BLaER1 treated with 17β-estradiol and CSF1 and Interleukin-3, amounts not matched to agents 10 nM and 100 nM (cell line): ENCODE measurements around the gene KAT8.

Experiments used
- H3K27ac ChIP-seq, 11 experiments: shearing (Covaris generic); formaldehyde crosslinking; 2 replicates each; pipeline ENCODE4 v1.8.1; 2022
- H3K27me3 ChIP-seq, 11 experiments: shearing (Covaris generic); formaldehyde crosslinking; 2 replicates each; pipeline ENCODE4 v1.8.1; 2022
- H3K36me3 ChIP-seq, 11 experiments: shearing (Covaris generic); formaldehyde crosslinking; 2 replicates each; pipeline ENCODE4 v1.8.1; 2022
- H3K4me1 ChIP-seq, 10 experiments: shearing (Covaris generic); formaldehyde crosslinking; 2 replicates each; pipeline ENCODE4 v1.8.1; 2022
- H3K4me2 ChIP-seq, 11 experiments: shearing (Covaris generic); formaldehyde crosslinking; 2 replicates each; pipeline ENCODE4 v1.8.1; 2022
- H3K4me3 ChIP-seq, 10 experiments: shearing (Covaris generic); formaldehyde crosslinking; 2 replicates each; pipeline ENCODE4 v1.8.1; 2022
- H3K9ac ChIP-seq, 11 experiments: shearing (Covaris generic); formaldehyde crosslinking; 2 replicates each; pipeline ENCODE4 v1.8.1; 2022
- H3K9me3 ChIP-seq, 11 experiments: shearing (Covaris generic); formaldehyde crosslinking; replicated peaks in 1 of 11; 2 replicates each; pipeline ENCODE4 v1.8.1; 2022
- H4K20me1 ChIP-seq, 11 experiments: shearing (Covaris generic); formaldehyde crosslinking; 2 replicates each; pipeline ENCODE4 v1.8.1; 2022
- Cebpa-rat ChIP-seq, 11 experiments: shearing (Covaris generic); IDR thresholded peaks; 2 replicates each; pipeline ENCODE4 v1.8.1; 2022

The KAT8 gene

GRCh38 chr16:31118223-31119155 lies 1.0 kb downstream of the KAT8 start:
- peaks cover 0 to 29% (median 0%) of the 10 kb centered on the region in 11 experiments; a peak in 8 of 22 replicates for H4K20me1 ChIP-seq
- H3K27ac ChIP-seq = peak overlapping the region; percentile 78 to 96 (median 88)
- no peaks in the 10 kb centered on the region for H3K27me3 ChIP-seq
- peak overlapping the region; percentile 62 to 85 (median 72) for H3K4me3 ChIP-seq
- no peak for TF ChIP-seq Cebpa-rat (IDR thresholded peaks at IDR 0.05)
- peak overlapping the region; percentile 85 to 99 (median 94) for H3K4me2 ChIP-seq
- H3K36me3 ChIP-seq = peaks cover 43 to 50% (median 48%) of the 10 kb centered on the region in 11 experiments
- H3K9ac ChIP-seq = peak overlapping the region; percentile 81 to 93 (median 86)
- H3K4me1 ChIP-seq = peaks cover 35 to 57% (median 42%) of the 10 kb centered on the region in 10 experiments
- H3K9me3 ChIP-seq = no peaks in the 10 kb centered on the region

- Histone ChIP-seq H3K4me2 (peak overlapping the region in 1 of 11 experiments; percentile 97; a peak in 1 of 22 replicates), H3K27me3 (no peaks in the 10 kb centered on the region), H4K20me1 (peaks cover 0 to 29% (median 0%) of the 10 kb centered on the region in 11 experiments; a peak in 8 of 22 replicates), H3K4me1 (peaks cover 22 to 43% (median 27%) of the 10 kb centered on the region in 10 experiments), H3K4me3 (no peak overlapping the region), H3K9me3 (no peaks in the 10 kb centered on the region), H3K36me3 (peaks cover 53 to 66% (median 64%) of the 10 kb centered on the region in 11 experiments), H3K27ac (peak overlapping the region in 1 of 11 experiments; percentile 96; a peak in 1 of 22 replicates), H3K9ac (peak overlapping the region in 7 of 11 experiments; percentile 3 to 93 (median 13); a peak in 6 of 22 replicates)
- TF ChIP-seq Cebpa-rat (IDR thresholded peaks at IDR 0.05) = no peak
These were observed 2.7 kb downstream of the KAT8 start for GRCh38 chr16:31120129-31120528.

- Histone ChIP-seq H3K27me3 (no peaks in the 10 kb centered on the region), H3K4me3 (no peak overlapping the region), H3K4me1 (peaks cover 36 to 61% (median 43%) of the 10 kb centered on the region in 10 experiments), H3K4me2 (peak overlapping the region in 4 of 11 experiments; percentile 12 to 44 (median 32); a peak in 5 of 22 replicates), H3K27ac (peak overlapping the region in 6 of 11 experiments; percentile 6 to 37 (median 22); a peak in 7 of 22 replicates), H4K20me1 (no peaks in the 10 kb centered on the region; a peak in 1 of 22 replicates), H3K9me3 (no peaks in the 10 kb centered on the region), H3K9ac (peak overlapping the region in 3 of 11 experiments; percentile 6 to 35 (median 32); a peak in 3 of 22 replicates), H3K36me3 (peaks cover 54 to 88% (median 73%) of the 10 kb centered on the region in 11 experiments)
- TF ChIP-seq Cebpa-rat (IDR thresholded peaks at IDR 0.05) = no peak
These were observed 8.4 kb downstream of the KAT8 start for GRCh38 chr16:31125844-31126243.

GRCh38 chr16:31127182-31127581 lies 9.7 kb downstream of the KAT8 start:
- H4K20me1 ChIP-seq = no peaks in the 10 kb centered on the region
- H3K27me3 ChIP-seq = no peaks in the 10 kb centered on the region
- H3K27ac ChIP-seq = peak overlapping the region; percentile 76 to 99 (median 95)
- H3K4me1 ChIP-seq = peaks cover 36 to 63% (median 43%) of the 10 kb centered on the region in 10 experiments
- peak overlapping the region; percentile 50 to 97 (median 88) for H3K4me2 ChIP-seq
- peaks cover 54 to 88% (median 73%) of the 10 kb centered on the region in 11 experiments for H3K36me3 ChIP-seq
- no peak for TF ChIP-seq Cebpa-rat (IDR thresholded peaks at IDR 0.05)
- H3K9ac ChIP-seq = peak overlapping the region; percentile 73 to 92 (median 86); a peak in 21 of 22 replicates
- no peaks in the 10 kb centered on the region for H3K9me3 ChIP-seq
- H3K4me3 ChIP-seq = peak overlapping the region in 1 of 10 experiments; percentile 56; a peak in 1 of 20 replicates

- peaks cover 38 to 82% (median 62%) of the 10 kb centered on the region in 11 experiments for H3K36me3 ChIP-seq
- peaks cover 41 to 79% (median 54%) of the 10 kb centered on the region in 10 experiments for H3K4me1 ChIP-seq
- H3K9ac ChIP-seq = peak overlapping the region; percentile 73 to 92 (median 86)
- peak overlapping the region; percentile 76 to 99 (median 95) for H3K27ac ChIP-seq
- no peaks in the 10 kb centered on the region for H4K20me1 ChIP-seq
- H3K9me3 ChIP-seq = no peaks in the 10 kb centered on the region
- peak overlapping the region; percentile 50 to 97 (median 88) for H3K4me2 ChIP-seq
- H3K4me3 ChIP-seq = peak overlapping the region in 3 of 10 experiments; percentile 26 to 56 (median 29); a peak in 4 of 20 replicates
- no peaks in the 10 kb centered on the region for H3K27me3 ChIP-seq
- TF ChIP-seq Cebpa-rat (IDR thresholded peaks at IDR 0.05) = no peak
These were observed 11.5 kb downstream of the KAT8 start for GRCh38 chr16:31128711-31129567.

- H3K27ac ChIP-seq = peak overlapping the region; percentile 76 to 99 (median 95)
- H3K4me2 ChIP-seq = peak overlapping the region; percentile 50 to 97 (median 88)
- no peak for TF ChIP-seq Cebpa-rat (IDR thresholded peaks at IDR 0.05)
These were observed 12.3 kb downstream of the KAT8 start for GRCh38 chr16:31129568-31130335.

GRCh38 chr16:31130336-31130891 lies 12.9 kb downstream of the KAT8 start:
- H4K20me1 ChIP-seq = no peaks in the 10 kb centered on the region; a peak in 1 of 22 replicates
- H3K9ac ChIP-seq = peak overlapping the region in 7 of 11 experiments; percentile 25 to 92 (median 49); a peak in 6 of 22 replicates
- H3K9me3 ChIP-seq = no peaks in the 10 kb centered on the region
- H3K4me2 ChIP-seq = peak overlapping the region in 7 of 11 experiments; percentile 50 to 97 (median 90); a peak in 13 of 22 replicates
- no peak overlapping the region for H3K4me3 ChIP-seq
- H3K4me1 ChIP-seq = peaks cover 56 to 87% (median 69%) of the 10 kb centered on the region in 10 experiments
- peak overlapping the region in 7 of 11 experiments; percentile 82 to 99 (median 95); a peak in 14 of 22 replicates for H3K27ac ChIP-seq
- peaks cover 32 to 68% (median 51%) of the 10 kb centered on the region in 11 experiments for H3K36me3 ChIP-seq
- H3K27me3 ChIP-seq = no peaks in the 10 kb centered on the region
- no peak for TF ChIP-seq Cebpa-rat (IDR thresholded peaks at IDR 0.05)

More at GRCh38 chr16:31129568-31130335, 12.3 kb downstream of the KAT8 start:
- no peaks in the 10 kb centered on the region for H3K27me3 ChIP-seq
- H3K9ac ChIP-seq = peak overlapping the region; percentile 73 to 92 (median 86)
- H4K20me1 ChIP-seq = no peaks in the 10 kb centered on the region; a peak in 1 of 22 replicates
- peaks cover 32 to 74% (median 54%) of the 10 kb centered on the region in 11 experiments for H3K36me3 ChIP-seq
- H3K4me3 ChIP-seq = no peak overlapping the region
- H3K9me3 ChIP-seq = no peaks in the 10 kb centered on the region
- H3K4me1 ChIP-seq = peaks cover 49 to 87% (median 62%) of the 10 kb centered on the region in 10 experiments
